ENCODE results near the gene MYO1F.

DNA sequence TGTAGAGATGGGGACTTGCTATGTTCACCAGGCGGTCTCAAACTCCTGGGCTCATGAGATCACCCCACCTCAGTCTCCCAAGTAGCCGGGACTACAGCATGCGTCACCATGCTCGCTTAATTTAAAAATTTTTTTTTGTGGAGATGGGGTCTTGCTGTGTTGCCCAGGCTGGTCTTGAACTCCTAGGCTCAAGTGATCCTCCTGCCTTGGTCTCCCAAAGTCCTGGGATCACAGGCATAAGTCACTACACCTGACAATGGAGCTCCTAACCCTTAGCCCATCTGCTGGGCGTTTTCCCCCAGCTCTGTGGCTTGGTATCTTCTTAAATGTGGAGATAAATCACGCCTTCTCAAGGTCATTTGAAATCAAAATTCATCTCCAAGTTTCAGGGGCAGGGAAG lies 39.6 kb upstream of the MYO1F start:
- TF ChIP-seq CTCF (IDR thresholded peaks at IDR 0.05) (no peak), POLR2A (IDR thresholded peaks at IDR 0.05) (no peak)
